Hepatocyte (in vitro differentiated cells): ENCODE measurements around the gene MEFV. TPM values are rescaled to one million over a fixed set of nuclear protein-coding genes. Genes with fewer than 3 reads are reported as not detected.

Source experiments
- DNase-seq: peaks from one replicate; pipeline ENCODE4 v3.0.0-alpha.2; 2016; ENCODE audit warnings: low spot score
- H2AFZ ChIP-seq: fragments of 200-600 bp; sonication (generic); 2 replicates; pipeline ENCODE4 v1.6.0; 2016; ENCODE audit warnings: antibody characterized with exemption, mild to moderate bottlenecking
- H3K27ac ChIP-seq: fragments of 200-600 bp; sonication (generic); 2 replicates; pipeline ENCODE4 v1.5.1; 2016; ENCODE audit warnings: mild to moderate bottlenecking
- H3K27me3 ChIP-seq: fragments of 200-600 bp; sonication (generic); 2 replicates; pipeline ENCODE4 v1.6.1; 2016
- H3K36me3 ChIP-seq: fragments of 200-600 bp; sonication (generic); replicated peaks from 2 replicates; pipeline ENCODE4 v1.5.1; 2016; ENCODE audit warnings: low read depth; ENCODE audit not compliant: insufficient read depth
- H3K4me1 ChIP-seq: fragments of 200-600 bp; sonication (generic); 2 replicates; pipeline ENCODE4 v1.5.1; 2016; ENCODE audit warnings: mild to moderate bottlenecking, moderate library complexity; ENCODE audit not compliant: insufficient read depth
- H3K4me2 ChIP-seq: fragments of 200-600 bp; sonication (generic); 2 replicates; pipeline ENCODE4 v1.6.0; 2016
- H3K4me3 ChIP-seq: fragments of 200-600 bp; sonication (generic); 2 replicates; pipeline ENCODE4 v1.5.1; 2016; ENCODE audit warnings: mild to moderate bottlenecking
- H3K79me2 ChIP-seq: fragments of 200-600 bp; sonication (generic); 2 replicates; pipeline ENCODE4 v1.6.0; 2017; ENCODE audit warnings: mild to moderate bottlenecking
- H3K9me2 ChIP-seq: fragments of 200-600 bp; sonication (generic); replicated peaks from 2 replicates; pipeline ENCODE4 v1.6.0; 2017; ENCODE audit warnings: mild to moderate bottlenecking; ENCODE audit not compliant: insufficient read depth
- H3K9me3 ChIP-seq: fragments of 200-600 bp; sonication (generic); 2 replicates; pipeline ENCODE4 v1.5.1; 2016; ENCODE audit warnings: low read depth, mild to moderate bottlenecking
- H4K20me1 ChIP-seq: fragments of 200-600 bp; sonication (generic); 2 replicates; pipeline ENCODE4 v1.6.0; 2016; ENCODE audit warnings: mild to moderate bottlenecking; ENCODE audit not compliant: insufficient read depth, poor library complexity, severe bottlenecking
- CTCF ChIP-seq: fragments of 200-600 bp; sonication (generic); IDR thresholded peaks from 2 replicates; pipeline ENCODE4 v1.5.1; 2016; ENCODE audit warnings: antibody characterized with exemption, mild to moderate bottlenecking; ENCODE audit not compliant: poor library complexity
- EZH2 ChIP-seq: fragments of 200-600 bp; sonication (generic); IDR thresholded peaks from 2 replicates; pipeline ENCODE4 v1.6.1; 2016; ENCODE audit warnings: antibody characterized with exemption, mild to moderate bottlenecking, borderline replicate concordance
- EZH2phosphoT487 ChIP-seq: fragments of 200-600 bp; sonication (generic); IDR thresholded peaks from one replicate; pipeline ENCODE4 v1.6.1; 2018; ENCODE audit warnings: antibody characterized with exemption, mild to moderate bottlenecking, low read depth, moderate library complexity; ENCODE audit not compliant: unreplicated experiment, severe bottlenecking
- WGBS: methylation state at CpG from one replicate; pipeline ENCODE4 v1.1.6; 2016; ENCODE audit warnings: low lambda C conversion rate; ENCODE audit errors: missing lambda C conversion rate; 5-methylcytosine and 5-hydroxymethylcytosine counted together
- polyA plus RNA-seq: library from polyadenylated mRNA; unstranded; fragments of >200 nt; fragmentation: Nextera tagmentation; extraction: Ambion mirVana; gene quantifications from 2 replicates; pipeline ENCODE4 v1.2.1, GENCODE V29; 2016
- total RNA-seq: library from RNA; depleted of rRNA; stranded (reverse); fragments of >200 nt; gene quantifications from 2 replicates; pipeline ENCODE4 v1.2.3, GENCODE V29; 2014

MEFV gene
- total and polyA plus RNA-seq, 2 experiments from 2014 or later: 0.13 TPM; not detected in 1

GRCh38 chr16:3262517-3262916 lies 6.1 kb upstream of the MEFV start:
- TF ChIP-seq EZH2phosphoT487 (no peak), EZH2 (no peak), CTCF (no peak)
- Histone ChIP-seq H3K27me3 (no peaks in the 10 kb centered on the region), H3K79me2 (no peaks in the 10 kb centered on the region), H3K4me2 (no peak overlapping the region), H3K36me3 (no peaks in the 10 kb centered on the region), H3K9me2 (no peaks in the 10 kb centered on the region), H2AFZ (no peak overlapping the region), H4K20me1 (no peaks in the 10 kb centered on the region), H3K4me1 (peaks cover 9% of the 10 kb centered on the region), H3K4me3 (no peak overlapping the region), H3K9me3 (no peaks in the 10 kb centered on the region), H3K27ac (no peak overlapping the region)
- DNase-seq: no peak
- 91% methylated on average over 4 of the region's 4 CpGs for WGBS

GRCh38 chr16:3259836-3260235 lies 3.4 kb upstream of the MEFV start:
- DNase-seq: no peak
- no peaks in the 10 kb centered on the region for H3K9me2 ChIP-seq
- no peaks in the 10 kb centered on the region for H3K9me3 ChIP-seq
- no peaks in the 10 kb centered on the region for H4K20me1 ChIP-seq
- H3K27ac ChIP-seq: no peak overlapping the region
- no peaks in the 10 kb centered on the region for H3K36me3 ChIP-seq
- H2AFZ ChIP-seq: no peak overlapping the region
- no peak for TF ChIP-seq EZH2
- no peak for TF ChIP-seq EZH2phosphoT487
- TF ChIP-seq CTCF: no peak
- H3K79me2 ChIP-seq: no peaks in the 10 kb centered on the region
- H3K4me3 ChIP-seq: no peak overlapping the region
- WGBS: 92% methylated on average over 8 of the region's 8 CpGs
- peaks cover 6% of the 10 kb centered on the region for H3K4me1 ChIP-seq
- H3K27me3 ChIP-seq: no peaks in the 10 kb centered on the region
- no peak overlapping the region for H3K4me2 ChIP-seq

GRCh38 chr16:3256866-3257465 lies 533 bp upstream of the MEFV start:
- Histone ChIP-seq H3K4me2 (no peak overlapping the region), H3K9me2 (no peaks in the 10 kb centered on the region), H2AFZ (no peak overlapping the region), H4K20me1 (no peaks in the 10 kb centered on the region), H3K27ac (no peak overlapping the region), H3K9me3 (no peaks in the 10 kb centered on the region), H3K27me3 (no peaks in the 10 kb centered on the region), H3K4me1 (no peaks in the 10 kb centered on the region), H3K4me3 (no peak overlapping the region), H3K36me3 (no peaks in the 10 kb centered on the region), H3K79me2 (no peaks in the 10 kb centered on the region)
- no peak for DNase-seq
- 78% methylated on average over 9 of the region's 9 CpGs for WGBS
- TF ChIP-seq CTCF (no peak), EZH2phosphoT487 (no peak), EZH2 (no peak)

- Histone ChIP-seq H3K27me3 (no peaks in the 10 kb centered on the region), H3K4me2 (no peak overlapping the region), H3K9me2 (no peaks in the 10 kb centered on the region), H2AFZ (no peak overlapping the region), H3K79me2 (no peaks in the 10 kb centered on the region), H3K27ac (no peak overlapping the region), H4K20me1 (no peaks in the 10 kb centered on the region), H3K4me3 (no peak overlapping the region), H3K4me1 (no peaks in the 10 kb centered on the region), H3K36me3 (no peaks in the 10 kb centered on the region), H3K9me3 (no peaks in the 10 kb centered on the region)
- no peak for TF ChIP-seq EZH2phosphoT487
- no peak for TF ChIP-seq CTCF
- no peak for TF ChIP-seq EZH2
- 83% methylated on average over 17 of the region's 35 CpGs for WGBS
- DNase-seq: no peak
Measured at GRCh38 chr16:3254309-3254708, 2.1 kb downstream of the MEFV start.
